Skeletal muscle tissue (tissue), 4 donors: ENCODE results near the gene RPL12. TPM values are rescaled to one million over a fixed set of nuclear protein-coding genes. Genes with fewer than 3 reads are reported as not detected.

ENCODE experiments used
- H3K27ac ChIP-seq: one replicate; pipeline ENCODE4 v1.7.0; 2013; ENCODE audit warnings: mild to moderate bottlenecking, low read depth, low read length, inconsistent platforms
- H3K27me3 ChIP-seq, 3 donors: one replicate each; pipeline ENCODE4 v1.7.0; 2013; ENCODE audit warnings: low read length in 3 of 3; ENCODE audit not compliant: control insufficient read depth in 3 of 3, insufficient read depth in 3 of 3
- H3K36me3 ChIP-seq, 3 donors: one replicate each; pipeline ENCODE4 v1.7.0; 2013; ENCODE audit warnings: low read length in 3 of 3; ENCODE audit not compliant: control insufficient read depth in 3 of 3, insufficient read depth in 3 of 3
- H3K4me1 ChIP-seq, 3 donors: one replicate each; pipeline ENCODE4 v1.7.0; 2013; ENCODE audit warnings: low read length in 3 of 3, mild to moderate bottlenecking in 3 of 3; ENCODE audit not compliant: control insufficient read depth in 3 of 3, insufficient read depth in 3 of 3
- H3K4me3 ChIP-seq, 3 donors: one replicate each; pipeline ENCODE4 v1.7.0; 2013; ENCODE audit warnings: low read length in 3 of 3
- H3K9ac ChIP-seq, 3 donors: one replicate each; pipeline ENCODE4 v1.7.0; 2013; ENCODE audit warnings: low read length in 3 of 3, mild to moderate bottlenecking in 3 of 3, moderate library complexity in 2 of 3, low read depth in 1 of 3
- H3K9me3 ChIP-seq, 3 donors: one replicate each; pipeline ENCODE4 v1.7.0; 2013; ENCODE audit warnings: low read length in 3 of 3; ENCODE audit not compliant: control insufficient read depth in 3 of 3
- total RNA-seq: library from RNA; depleted of rRNA; stranded (reverse); fragments of >200 nt; gene quantifications from one replicate; pipeline ENCODE4 v1.2.3, GENCODE V29; 2014
- donor health status: Osteomylitis.

The RPL12 gene
- total RNA-seq = 1,305 TPM

DNA sequence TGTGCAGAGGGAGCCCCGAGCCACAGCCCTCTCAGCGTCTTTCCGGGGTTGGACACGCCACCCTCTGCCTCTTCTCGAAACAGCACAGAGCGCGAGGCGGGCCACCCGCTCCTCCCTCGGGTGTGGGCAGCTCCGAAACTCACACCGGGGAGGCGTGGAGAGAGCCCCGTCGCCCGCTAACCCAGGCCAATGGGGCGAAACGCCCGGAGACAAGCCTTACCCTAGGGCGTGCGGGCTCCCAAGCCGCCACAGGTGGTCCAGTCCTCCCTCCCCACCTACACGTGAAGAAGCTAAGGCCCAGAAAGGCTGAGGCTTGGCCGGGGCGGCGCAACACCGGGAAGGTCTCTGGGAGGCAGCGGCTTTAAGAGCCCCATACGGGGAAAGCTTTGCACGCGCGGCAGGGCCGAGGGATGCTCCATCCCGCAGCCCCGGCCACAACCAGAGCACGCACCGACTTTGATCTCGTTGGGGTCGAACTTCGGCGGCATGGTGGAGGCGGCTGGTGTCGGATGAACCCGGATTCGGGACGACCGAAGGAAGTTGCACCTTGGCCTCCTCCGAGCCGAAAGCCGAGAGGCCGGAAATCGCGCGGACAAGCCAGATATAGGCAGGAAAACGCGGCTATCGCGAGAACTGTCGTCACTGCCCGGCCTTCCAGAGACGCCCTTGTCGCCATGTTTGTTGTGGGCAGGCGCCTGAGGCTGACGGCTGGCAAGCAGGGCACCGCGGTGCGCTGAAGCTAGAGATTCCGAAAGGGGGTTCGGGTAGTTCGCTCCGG lies at the start of gene RPL12, which contains the start of gene LRSAM1:
Gene RPL12, minus strand, starts transcription at position 577 of the 778 bp plus-strand sequence. Its CDS starts 89 bp downstream, at position 488.
Gene LRSAM1, plus strand, starts transcription at position 681 of the 778 bp plus-strand sequence. CDS start 3,018 bp downstream, outside the sequence.
- Histone ChIP-seq H3K9me3 (no peaks in the 10 kb centered on the region), H3K4me3 (peak within 1 kb of the TSS; percentile 94 to 96 (median 95)), H3K9ac (peak within 1 kb of the TSS; percentile 93 to 96 (median 94)), H3K27ac (peak within 1 kb of the TSS; percentile 91), H3K27me3 (no peaks in the 10 kb centered on the region), H3K4me1 (peaks cover 31 to 46% (median 35%) of the 10 kb centered on the region in 3 donors), H3K36me3 (peaks cover 42 to 49% (median 44%) of the 10 kb centered on the region in 3 donors)

DNA sequence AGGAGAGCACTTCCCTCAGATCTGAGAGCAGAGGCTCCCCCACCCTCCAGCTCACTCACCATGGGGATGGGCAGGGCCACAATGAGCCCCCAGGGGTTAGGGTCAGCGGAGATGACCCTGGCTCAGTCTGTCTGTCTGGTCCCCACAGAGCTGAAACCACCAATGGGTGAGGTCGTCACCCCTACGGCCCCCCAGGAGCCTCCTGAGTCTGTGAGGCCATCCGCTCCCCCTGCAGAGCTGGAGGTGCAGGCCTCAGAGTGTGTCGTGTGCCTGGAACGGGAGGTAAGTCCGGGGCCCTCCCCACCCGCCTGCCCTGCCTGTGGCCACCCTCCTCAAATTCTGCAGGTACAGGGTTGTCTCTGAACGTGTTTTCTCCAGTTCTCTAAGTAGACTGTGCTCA lies 49.7 kb upstream of the RPL12 start:
- Histone ChIP-seq H3K36me3 (peaks cover 28 to 45% (median 30%) of the 10 kb centered on the region in 3 donors), H3K9ac (no peak overlapping the region), H3K27ac (no peak overlapping the region), H3K9me3 (no peaks in the 10 kb centered on the region), H3K4me1 (no peaks in the 10 kb centered on the region), H3K4me3 (no peak overlapping the region), H3K27me3 (no peaks in the 10 kb centered on the region)

GRCh38 chr9:127500399-127500798 lies 49.2 kb upstream of the RPL12 start:
- no peak overlapping the region for H3K9ac ChIP-seq
- H3K27ac ChIP-seq = no peak overlapping the region
- H3K4me1 ChIP-seq = no peaks in the 10 kb centered on the region
- peaks cover 31 to 45% (median 34%) of the 10 kb centered on the region in 3 donors for H3K36me3 ChIP-seq
- no peaks in the 10 kb centered on the region for H3K27me3 ChIP-seq
- no peaks in the 10 kb centered on the region for H3K9me3 ChIP-seq
- H3K4me3 ChIP-seq = no peak overlapping the region

- Histone ChIP-seq H3K27me3 (no peaks in the 10 kb centered on the region), H3K27ac (no peak overlapping the region), H3K9ac (no peak overlapping the region), H3K4me3 (no peak overlapping the region), H3K36me3 (peaks cover 33 to 45% (median 42%) of the 10 kb centered on the region in 3 donors), H3K4me1 (no peaks in the 10 kb centered on the region), H3K9me3 (no peaks in the 10 kb centered on the region)
Measured at GRCh38 chr9:127498298-127498697, 47.1 kb upstream of the RPL12 start.

DNA sequence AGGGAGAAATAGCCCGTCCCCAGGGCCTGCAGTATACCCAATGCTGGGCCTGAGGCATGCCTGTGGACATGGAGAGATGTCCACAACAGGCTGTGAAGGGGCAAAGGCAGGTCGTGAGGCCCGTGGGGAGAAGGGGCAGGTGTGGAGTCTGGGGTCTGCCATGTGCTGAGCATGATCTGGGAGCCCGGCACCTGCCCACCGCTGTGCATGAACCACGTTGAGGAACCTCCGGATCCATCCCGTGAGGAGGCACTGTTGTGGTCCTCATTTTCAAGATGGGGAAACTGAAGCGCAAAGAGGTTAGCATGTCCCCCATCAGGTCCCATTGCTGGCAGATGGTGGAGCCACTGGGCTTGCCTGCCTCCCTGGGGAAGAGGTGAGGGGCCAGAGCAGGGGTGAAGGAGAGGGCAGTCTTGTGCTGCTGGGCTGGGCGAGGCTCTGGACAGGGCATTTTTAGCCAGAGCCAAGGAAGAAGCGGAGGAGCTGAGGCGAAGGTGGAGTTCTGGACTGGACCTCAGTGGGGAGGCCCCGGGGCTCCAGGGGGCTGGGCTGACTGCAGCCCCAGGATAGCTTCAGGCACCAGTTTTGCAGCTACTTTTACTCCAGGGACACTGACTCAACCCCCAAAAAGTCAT lies 46.6 kb upstream of the RPL12 start:
- no peak overlapping the region for H3K9ac ChIP-seq
- no peaks in the 10 kb centered on the region for H3K9me3 ChIP-seq
- no peaks in the 10 kb centered on the region for H3K27me3 ChIP-seq
- H3K4me3 ChIP-seq = no peak overlapping the region
- H3K36me3 ChIP-seq = peaks cover 33 to 46% (median 43%) of the 10 kb centered on the region in 3 donors
- no peak overlapping the region for H3K27ac ChIP-seq
- no peaks in the 10 kb centered on the region for H3K4me1 ChIP-seq

GRCh38 chr9:127496974-127497373 lies 45.8 kb upstream of the RPL12 start:
- H3K27me3 ChIP-seq = no peaks in the 10 kb centered on the region
- no peaks in the 10 kb centered on the region for H3K4me1 ChIP-seq
- H3K4me3 ChIP-seq = no peak overlapping the region
- H3K9me3 ChIP-seq = no peaks in the 10 kb centered on the region
- H3K27ac ChIP-seq = no peak overlapping the region
- H3K36me3 ChIP-seq = peaks cover 36 to 54% (median 50%) of the 10 kb centered on the region in 3 donors
- no peak overlapping the region for H3K9ac ChIP-seq

DNA sequence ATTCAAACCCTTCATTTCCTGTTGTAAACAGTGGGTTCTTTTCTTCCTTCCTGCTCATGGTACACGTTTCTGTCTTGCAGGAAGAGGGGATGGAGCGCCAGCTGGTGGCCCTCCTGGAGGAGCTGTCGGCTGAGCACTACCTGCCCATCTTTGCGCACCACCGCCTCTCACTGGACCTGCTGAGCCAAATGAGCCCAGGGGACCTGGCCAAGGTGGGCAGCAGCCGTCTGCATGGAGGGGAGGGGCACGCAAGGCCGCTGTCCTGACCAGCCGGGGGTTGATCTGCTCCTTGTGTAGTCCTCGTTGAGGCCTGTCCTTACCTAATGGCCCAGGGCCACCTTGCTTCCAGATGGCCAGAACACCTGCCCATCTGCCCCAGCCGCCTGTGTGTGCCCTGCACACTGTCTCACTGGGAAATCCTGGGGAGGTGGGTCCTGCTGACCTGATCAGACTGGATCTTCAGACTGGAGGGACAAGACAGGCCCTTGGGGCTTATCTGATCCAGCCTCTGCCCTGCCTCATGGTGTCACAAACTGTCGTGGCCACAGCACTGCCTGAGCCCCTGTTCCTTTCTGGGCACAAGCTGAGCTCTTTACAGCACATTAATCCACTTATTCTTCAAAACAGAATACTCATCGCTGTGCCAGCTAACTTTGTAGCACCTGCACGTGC lies 44.8 kb upstream of the RPL12 start:
- Histone ChIP-seq H3K27me3 (no peaks in the 10 kb centered on the region), H3K9me3 (no peaks in the 10 kb centered on the region), H3K27ac (no peak overlapping the region), H3K4me3 (no peak overlapping the region), H3K36me3 (peaks cover 39 to 59% (median 56%) of the 10 kb centered on the region in 3 donors), H3K4me1 (no peaks in the 10 kb centered on the region), H3K9ac (peak overlapping the region in 1 of 3 donors; percentile 14)

GRCh38 chr9:127494304-127494702 lies 43.1 kb upstream of the RPL12 start:
- Histone ChIP-seq H3K4me3 (no peak overlapping the region), H3K9me3 (no peaks in the 10 kb centered on the region), H3K27me3 (no peaks in the 10 kb centered on the region), H3K27ac (no peak overlapping the region), H3K9ac (no peak overlapping the region), H3K36me3 (peaks cover 44 to 67% (median 67%) of the 10 kb centered on the region in 3 donors), H3K4me1 (no peaks in the 10 kb centered on the region)

GRCh38 chr9:127493592-127494303 lies 42.5 kb upstream of the RPL12 start:
- H3K27ac ChIP-seq = no peak overlapping the region
- no peak overlapping the region for H3K4me3 ChIP-seq
- H3K9me3 ChIP-seq = no peaks in the 10 kb centered on the region
- no peaks in the 10 kb centered on the region for H3K27me3 ChIP-seq
- H3K36me3 ChIP-seq = peaks cover 49 to 72% (median 70%) of the 10 kb centered on the region in 3 donors
- H3K9ac ChIP-seq = no peak overlapping the region
- H3K4me1 ChIP-seq = no peaks in the 10 kb centered on the region
